GM04503 (cell line): ENCODE results near the gene CNPPD1.

Source experiments
- DNase-seq: peaks from one replicate; pipeline ENCODE4 v3.0.0-alpha.2; 2012; ENCODE audit warnings: low read depth

Gene CNPPD1

GRCh38 chr2:219160186-219161017 lies 16.3 kb downstream of the CNPPD1 start, which contains the start of gene NHEJ1:
TSS of gene NHEJ1 (minus strand) at chr2:219160815. CDS start at chr2:219158362, 2,453 bp downstream.
- peak; percentile 61 for DNase-seq

GRCh38 chr2:219159771-219160185 lies 16.9 kb downstream of the CNPPD1 start:
- DNase-seq: no peak

GRCh38 chr2:219158586-219158985 lies 18.1 kb downstream of the CNPPD1 start:
- DNase-seq: no peak

- no peak for DNase-seq
Observed at GRCh38 chr2:219158025-219158424, 18.7 kb downstream of the CNPPD1 start.

- no peak for DNase-seq
Observed at GRCh38 chr2:219157396-219157795, 19.3 kb downstream of the CNPPD1 start.

- no peak for DNase-seq
Observed at GRCh38 chr2:219155054-219155644, 21.6 kb downstream of the CNPPD1 start.

- no peak for DNase-seq
Observed at GRCh38 chr2:219149667-219150066, 27.1 kb downstream of the CNPPD1 start.

GRCh38 chr2:219142329-219142728 lies 34.4 kb downstream of the CNPPD1 start:
- peak; percentile 89 for DNase-seq

GRCh38 chr2:219140722-219141121 lies 36.0 kb downstream of the CNPPD1 start:
- DNase-seq: no peak

- DNase-seq: no peak
Observed at GRCh38 chr2:219133976-219134375, 42.7 kb downstream of the CNPPD1 start.

GRCh38 chr2:219131744-219132143 lies 45.0 kb downstream of the CNPPD1 start:
- no peak for DNase-seq

- no peak for DNase-seq
Observed at GRCh38 chr2:219131327-219131726, 45.4 kb downstream of the CNPPD1 start.

GRCh38 chr2:219129589-219129988 lies 47.1 kb downstream of the CNPPD1 start:
- no peak for DNase-seq

- DNase-seq: no peak
Observed at GRCh38 chr2:219128396-219128795, 48.3 kb downstream of the CNPPD1 start.

GRCh38 chr2:219127037-219127635 lies 49.6 kb downstream of the CNPPD1 start:
- DNase-seq: no peak

GRCh38 chr2:219126555-219126954 lies 50.2 kb downstream of the CNPPD1 start:
- no peak for DNase-seq

- DNase-seq: no peak
Observed at GRCh38 chr2:219125886-219126270, 50.8 kb downstream of the CNPPD1 start.

- no peak for DNase-seq
Observed at GRCh38 chr2:219125225-219125885, 51.4 kb downstream of the CNPPD1 start.

GRCh38 chr2:219124381-219125110 lies 52.2 kb downstream of the CNPPD1 start:
- no peak for DNase-seq

- DNase-seq: no peak
Observed at GRCh38 chr2:219123356-219124135, 53.2 kb downstream of the CNPPD1 start.
